Measurements from ENCODE around the gene CAMK2N1. TPM values are rescaled to one million over a fixed set of nuclear protein-coding genes. Genes with fewer than 3 reads are reported as not detected.
"Not testable (repeated sequence)": the region's sequence is repeated elsewhere in the genome, so short reads cannot be mapped to it uniquely, and the experiment has no call there.

CAMK2N1 gene
- polyA plus RNA-seq, 6 donors from 2014 or later: not detected

GRCh38 chr1:20507564-20508410, 21.8 kb upstream of the CAMK2N1 start, which contains the start of gene MUL1:
Gene MUL1 (minus strand): TSS chr1:20508151. CDS start chr1:20508024, 127 bp downstream.
- H3K9me3 Mint-ChIP-seq: no peaks in the 10 kb centered on the region
- H3K27me3 Mint-ChIP-seq: peaks cover 0 to 11% (median 9%) of the 10 kb centered on the region in 3 donors
- peaks cover 0 to 7% of the 10 kb centered on the region in 2 donors for H3K36me3 Mint-ChIP-seq
- peak within 1 kb of the TSS; percentile 81 to 96 (median 92) for H3K4me3 Mint-ChIP-seq
- DNase-seq (peak; percentile 91), ATAC-seq (ENCODE audit: low read depth in 2 of 2) (peak; percentile 97)
- H3K27ac Mint-ChIP-seq: peak within 1 kb of the TSS; percentile 91 to 98 (median 96)
- H3K4me1 Mint-ChIP-seq: peaks cover 13 to 28% (median 25%) of the 10 kb centered on the region in 3 donors

GRCh38 chr1:20507248-20507563, 21.2 kb upstream of the CAMK2N1 start:
- peaks cover 13 to 28% (median 25%) of the 10 kb centered on the region in 3 donors for H3K4me1 Mint-ChIP-seq
- H3K4me3 Mint-ChIP-seq: peak overlapping the region; percentile 81 to 96 (median 92)
- ATAC-seq (ENCODE audit: low read depth in 2 of 2): peak; percentile 35 to 40
- peaks cover 0 to 8% (median 6%) of the 10 kb centered on the region in 3 donors for H3K27me3 Mint-ChIP-seq
- peaks cover 0 to 7% of the 10 kb centered on the region in 2 donors for H3K36me3 Mint-ChIP-seq
- no peak for DNase-seq
- no peaks in the 10 kb centered on the region for H3K9me3 Mint-ChIP-seq
- peak overlapping the region; percentile 91 to 98 (median 96) for H3K27ac Mint-ChIP-seq

- no peaks in the 10 kb centered on the region for H3K27me3 Mint-ChIP-seq
- ATAC-seq (ENCODE audit: low read depth in 2 of 2) (no peak), DNase-seq (no peak)
- H3K4me1 Mint-ChIP-seq: peaks cover 13 to 28% (median 25%) of the 10 kb centered on the region in 3 donors
- peak overlapping the region in 1 of 6 donors; percentile 58 for H3K27ac Mint-ChIP-seq
- H3K9me3 Mint-ChIP-seq: no peaks in the 10 kb centered on the region
- H3K36me3 Mint-ChIP-seq: peaks cover 5 to 7% of the 10 kb centered on the region in 2 donors
- peak overlapping the region in 3 of 8 donors; percentile 40 to 88 (median 65) for H3K4me3 Mint-ChIP-seq
Observed at GRCh38 chr1:20505488-20505887, 19.5 kb upstream of the CAMK2N1 start.

- Mint-ChIP-seq H3K27me3 (no peaks in the 10 kb centered on the region), H3K4me3 (no peak overlapping the region), H3K36me3 (peaks cover 5 to 14% of the 10 kb centered on the region in 2 donors), H3K9me3 (no peaks in the 10 kb centered on the region), H3K4me1 (peaks cover 4 to 14% (median 13%) of the 10 kb centered on the region in 3 donors), H3K27ac (peak overlapping the region in 1 of 6 donors; percentile 42)
- DNase-seq (no peak), ATAC-seq (ENCODE audit: low read depth in 2 of 2) (no peak)
Observed at GRCh38 chr1:20500716-20501115, 14.7 kb upstream of the CAMK2N1 start.

GRCh38 chr1:20499718-20500117, 13.7 kb upstream of the CAMK2N1 start:
- Mint-ChIP-seq H3K36me3 (peaks cover 5 to 14% of the 10 kb centered on the region in 2 donors), H3K9me3 (no peaks in the 10 kb centered on the region), H3K4me3 (no peak overlapping the region), H3K4me1 (peaks cover 4 to 7% (median 4%) of the 10 kb centered on the region in 3 donors), H3K27me3 (no peaks in the 10 kb centered on the region), H3K27ac (no peak overlapping the region)
- ATAC-seq (ENCODE audit: low read depth in 2 of 2) (no peak), DNase-seq (no peak)

- Mint-ChIP-seq H3K27ac (peak overlapping the region in 2 of 6 donors; percentile 24 to 76), H3K4me1 (peaks cover 2% of the 10 kb centered on the region in 3 donors), H3K9me3 (no peaks in the 10 kb centered on the region), H3K27me3 (no peaks in the 10 kb centered on the region), H3K4me3 (no peak overlapping the region), H3K36me3 (peaks cover 5 to 10% of the 10 kb centered on the region in 2 donors)
- ATAC-seq (ENCODE audit: low read depth in 2 of 2) (no peak), DNase-seq (no peak)
Observed at GRCh38 chr1:20499105-20499504, 13.1 kb upstream of the CAMK2N1 start.

GRCh38 chr1:20498116-20498515, 12.1 kb upstream of the CAMK2N1 start:
- no peak for DNase-seq
- H3K27me3 Mint-ChIP-seq: no peaks in the 10 kb centered on the region
- ATAC-seq (ENCODE audit: low read depth in 2 of 2): no peak
- no peaks in the 10 kb centered on the region for H3K9me3 Mint-ChIP-seq
- peaks cover 0 to 2% (median 2%) of the 10 kb centered on the region in 3 donors for H3K4me1 Mint-ChIP-seq
- no peak overlapping the region for H3K4me3 Mint-ChIP-seq
- no peak overlapping the region for H3K27ac Mint-ChIP-seq
- peaks cover 5 to 7% of the 10 kb centered on the region in 2 donors for H3K36me3 Mint-ChIP-seq

- DNase-seq (no peak), ATAC-seq (ENCODE audit: low read depth in 2 of 2) (no peak)
Observed at GRCh38 chr1:20497506-20497905, 11.5 kb upstream of the CAMK2N1 start.

GRCh38 chr1:20496725-20497383, 10.8 kb upstream of the CAMK2N1 start:
- not testable (repeated sequence) for H3K4me1 Mint-ChIP-seq; H3K36me3 Mint-ChIP-seq; DNase-seq; ATAC-seq (ENCODE audit: low read depth in 2 of 2); H3K9me3 Mint-ChIP-seq; H3K27me3 Mint-ChIP-seq; H3K4me3 Mint-ChIP-seq; H3K27ac Mint-ChIP-seq

More at GRCh38 chr1:20497506-20497905, 11.5 kb upstream of the CAMK2N1 start:
- Mint-ChIP-seq H3K27me3 (no peaks in the 10 kb centered on the region), H3K9me3 (no peaks in the 10 kb centered on the region), H3K36me3 (peaks cover 5 to 7% of the 10 kb centered on the region in 2 donors), H3K4me3 (no peak overlapping the region), H3K27ac (no peak overlapping the region), H3K4me1 (peaks cover 0 to 7% (median 4%) of the 10 kb centered on the region in 3 donors)

- H3K4me3 Mint-ChIP-seq: no peak overlapping the region
- H3K9me3 Mint-ChIP-seq: no peaks in the 10 kb centered on the region
Observed at GRCh38 chr1:20496241-20496661, 10.2 kb upstream of the CAMK2N1 start.

GRCh38 chr1:20495661-20496060, 9.7 kb upstream of the CAMK2N1 start:
- Mint-ChIP-seq H3K9me3 (no peaks in the 10 kb centered on the region), H3K27ac (peak overlapping the region in 1 of 6 donors; percentile 68), H3K4me1 (peaks cover 0 to 7% (median 4%) of the 10 kb centered on the region in 3 donors), H3K27me3 (peaks cover 0 to 10% (median 1%) of the 10 kb centered on the region in 3 donors), H3K36me3 (peaks cover 0 to 7% of the 10 kb centered on the region in 2 donors), H3K4me3 (peak overlapping the region in 1 of 8 donors; percentile 66)
- no peak for DNase-seq
- ATAC-seq (ENCODE audit: low read depth in 2 of 2): no peak

More at GRCh38 chr1:20496241-20496661, 10.2 kb upstream of the CAMK2N1 start:
- H3K4me1 Mint-ChIP-seq: peaks cover 0 to 7% (median 4%) of the 10 kb centered on the region in 3 donors
- ATAC-seq (ENCODE audit: low read depth in 2 of 2): no peak
- peaks cover 0 to 4% (median 0%) of the 10 kb centered on the region in 3 donors for H3K27me3 Mint-ChIP-seq
- H3K36me3 Mint-ChIP-seq: peaks cover 1 to 7% of the 10 kb centered on the region in 2 donors
- DNase-seq: no peak
- no peak overlapping the region for H3K27ac Mint-ChIP-seq

GRCh38 chr1:20494609-20495311, 8.8 kb upstream of the CAMK2N1 start:
- peaks cover 0 to 7% (median 4%) of the 10 kb centered on the region in 3 donors for H3K4me1 Mint-ChIP-seq
- ATAC-seq (ENCODE audit: low read depth in 2 of 2) (no peak), DNase-seq (no peak)
- H3K9me3 Mint-ChIP-seq: no peaks in the 10 kb centered on the region
- H3K27ac Mint-ChIP-seq: peak overlapping the region in 1 of 6 donors; percentile 30
- peak overlapping the region in 4 of 8 donors; percentile 15 to 44 (median 30) for H3K4me3 Mint-ChIP-seq
- H3K36me3 Mint-ChIP-seq: peaks cover 0 to 7% of the 10 kb centered on the region in 2 donors
- H3K27me3 Mint-ChIP-seq: peaks cover 3 to 19% (median 10%) of the 10 kb centered on the region in 3 donors
